Measurements from ENCODE around the gene DONSON. TPM values are rescaled to one million over a fixed set of nuclear protein-coding genes. Genes with fewer than 3 reads are reported as not detected.

DONSON gene
- total RNA-seq, 1 experiment from 2014 or later = 13.8 TPM

DNA sequence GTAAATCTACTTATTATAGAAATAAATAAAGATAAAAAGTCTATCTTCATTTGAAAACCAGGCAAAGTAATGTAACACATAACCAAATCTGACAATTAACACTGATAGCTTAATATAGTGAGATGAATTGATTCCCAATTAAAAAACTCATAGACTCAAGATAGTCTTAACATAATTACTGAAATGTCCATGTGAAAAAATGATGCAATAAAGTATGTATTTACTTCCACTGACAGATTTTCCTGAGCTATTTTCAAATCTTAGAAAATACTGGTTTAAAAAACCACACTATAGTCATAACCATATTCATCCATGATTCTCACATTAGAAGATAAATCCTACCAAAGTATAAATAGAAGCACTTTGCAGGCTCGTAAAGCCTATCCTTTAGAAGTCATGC, 9.6 kb upstream of the DONSON start:
- TF ChIP-seq, protein P1, sequence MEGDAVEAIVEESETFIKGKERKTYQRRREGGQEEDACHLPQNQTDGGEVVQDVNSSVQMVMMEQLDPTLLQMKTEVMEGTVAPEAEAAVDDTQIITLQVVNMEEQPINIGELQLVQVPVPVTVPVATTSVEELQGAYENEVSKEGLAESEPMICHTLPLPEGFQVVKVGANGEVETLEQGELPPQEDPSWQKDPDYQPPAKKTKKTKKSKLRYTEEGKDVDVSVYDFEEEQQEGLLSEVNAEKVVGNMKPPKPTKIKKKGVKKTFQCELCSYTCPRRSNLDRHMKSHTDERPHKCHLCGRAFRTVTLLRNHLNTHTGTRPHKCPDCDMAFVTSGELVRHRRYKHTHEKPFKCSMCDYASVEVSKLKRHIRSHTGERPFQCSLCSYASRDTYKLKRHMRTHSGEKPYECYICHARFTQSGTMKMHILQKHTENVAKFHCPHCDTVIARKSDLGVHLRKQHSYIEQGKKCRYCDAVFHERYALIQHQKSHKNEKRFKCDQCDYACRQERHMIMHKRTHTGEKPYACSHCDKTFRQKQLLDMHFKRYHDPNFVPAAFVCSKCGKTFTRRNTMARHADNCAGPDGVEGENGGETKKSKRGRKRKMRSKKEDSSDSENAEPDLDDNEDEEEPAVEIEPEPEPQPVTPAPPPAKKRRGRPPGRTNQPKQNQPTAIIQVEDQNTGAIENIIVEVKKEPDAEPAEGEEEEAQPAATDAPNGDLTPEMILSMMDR (IDR thresholded peaks at IDR 0.05; ENCODE audit: unreplicated experiment) = no peak
- H3K9me3 Mint-ChIP-seq (ENCODE audit: low read depth, unreplicated experiment) = no peaks in the 10 kb centered on the region
- no TSS peak for BruUV-seq (replicated peaks)
- no peak for DNase-seq
- no peak overlapping the region for H3K4me3 Mint-ChIP-seq (ENCODE audit: low read depth, unreplicated experiment)
- CTCF ChIA-PET = interaction anchor here (0.7 kb wide), 1 partner anchor 137 kb away, joined by 5 read pairs; no protein-coding TSS in a partner anchor
- intact Hi-C loops (cut with micrococcal nuclease; ENCODE audit: unreplicated experiment) = no loop called here
- H3K27ac Mint-ChIP-seq (ENCODE audit: unreplicated experiment) = no peak overlapping the region
- H3K36me3 Mint-ChIP-seq (ENCODE audit: insufficient read depth, unreplicated experiment) = peaks cover 4% of the 10 kb centered on the region
- H3K4me1 Mint-ChIP-seq (ENCODE audit: low read depth, unreplicated experiment) = no peaks in the 10 kb centered on the region
- no peaks in the 10 kb centered on the region for H3K27me3 Mint-ChIP-seq (ENCODE audit: unreplicated experiment)

DNA sequence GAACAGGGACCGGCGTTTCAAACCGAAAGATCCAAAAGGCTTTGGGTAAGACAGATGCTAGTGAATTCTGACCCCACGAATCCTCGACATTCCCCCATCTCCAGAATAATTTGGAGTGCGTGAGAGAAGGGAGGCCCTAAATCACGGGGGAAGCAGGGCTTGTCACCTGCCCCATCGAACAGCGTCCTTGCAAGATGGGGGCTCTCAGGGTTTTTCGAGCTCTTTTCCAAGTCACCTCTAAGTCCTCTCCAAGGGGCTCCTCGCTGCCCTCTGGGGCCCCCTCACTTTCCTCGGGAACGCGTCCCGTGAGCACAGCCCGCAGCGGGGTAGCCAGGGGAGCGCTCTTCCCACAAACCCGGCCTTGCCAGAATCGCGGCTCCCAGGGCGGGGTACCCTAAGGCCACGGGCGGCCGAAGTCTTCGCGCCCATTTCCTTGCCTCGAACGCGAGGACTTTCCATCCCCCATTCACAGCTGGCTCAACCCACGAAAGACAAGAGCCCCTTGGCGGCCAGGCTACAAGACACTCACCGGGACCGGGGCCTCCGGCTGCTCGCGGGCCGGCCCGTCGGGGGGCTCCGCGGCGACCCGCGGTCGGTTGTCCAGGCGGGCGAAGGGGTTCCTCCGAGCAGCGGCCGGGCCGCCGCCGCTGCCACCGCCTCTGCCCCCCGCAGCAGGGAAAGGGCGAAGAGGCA, 546 bp downstream of the DONSON start:
- intact Hi-C loops (cut with micrococcal nuclease; ENCODE audit: unreplicated experiment) = no loop called here
- H3K4me3 Mint-ChIP-seq (ENCODE audit: low read depth, unreplicated experiment) = peak overlapping the region; percentile 85
- no peaks in the 10 kb centered on the region for H3K4me1 Mint-ChIP-seq (ENCODE audit: low read depth, unreplicated experiment)
- no peaks in the 10 kb centered on the region for H3K9me3 Mint-ChIP-seq (ENCODE audit: low read depth, unreplicated experiment)
- BruUV-seq (replicated peaks) = no TSS peak
- TF ChIP-seq, protein P1 (IDR thresholded peaks at IDR 0.05; ENCODE audit: unreplicated experiment) = no peak
- CTCF ChIA-PET = interaction anchor here (1.3 kb wide), 1 partner anchor 18 kb away, joined by 6 read pairs; no protein-coding TSS in a partner anchor
- peak; percentile 26 for DNase-seq
- peaks cover 17% of the 10 kb centered on the region for H3K36me3 Mint-ChIP-seq (ENCODE audit: insufficient read depth, unreplicated experiment)
- no peaks in the 10 kb centered on the region for H3K27me3 Mint-ChIP-seq (ENCODE audit: unreplicated experiment)
- peak overlapping the region; percentile 72 for H3K27ac Mint-ChIP-seq (ENCODE audit: unreplicated experiment)

DNA sequence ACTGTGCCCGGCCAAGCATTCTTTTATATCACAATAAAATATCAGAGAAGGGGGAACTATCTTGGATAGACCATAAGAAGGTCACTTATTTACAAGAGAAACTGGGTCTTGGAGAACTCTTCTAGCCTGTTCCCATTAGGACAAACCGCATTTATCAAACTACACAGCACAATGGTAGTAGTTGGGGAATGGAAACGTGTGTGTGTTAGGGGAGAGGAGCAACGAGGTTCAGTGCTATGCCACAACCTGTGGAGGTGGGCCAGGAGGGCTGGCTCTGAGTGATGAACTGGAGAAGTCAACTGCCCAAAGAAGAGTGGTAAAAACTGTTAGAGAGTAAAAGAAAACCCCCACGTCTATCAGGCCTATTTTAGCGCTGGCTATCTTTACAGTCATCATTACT, 1.6 kb downstream of the DONSON start:
- no TSS peak for BruUV-seq (replicated peaks)
- intact Hi-C loops (cut with micrococcal nuclease; ENCODE audit: unreplicated experiment) = no loop called here
- Mint-ChIP-seq H3K36me3 (ENCODE audit: insufficient read depth, unreplicated experiment) (peaks cover 17% of the 10 kb centered on the region), H3K4me1 (ENCODE audit: low read depth, unreplicated experiment) (no peaks in the 10 kb centered on the region), H3K9me3 (ENCODE audit: low read depth, unreplicated experiment) (no peaks in the 10 kb centered on the region), H3K27me3 (ENCODE audit: unreplicated experiment) (no peaks in the 10 kb centered on the region), H3K4me3 (ENCODE audit: low read depth, unreplicated experiment) (peak overlapping the region; percentile 85), H3K27ac (ENCODE audit: unreplicated experiment) (no peak overlapping the region)
- TF ChIP-seq, protein P1 (IDR thresholded peaks at IDR 0.05; ENCODE audit: unreplicated experiment) = no peak
- DNase-seq = no peak
- CTCF ChIA-PET = no interaction called here

DNA sequence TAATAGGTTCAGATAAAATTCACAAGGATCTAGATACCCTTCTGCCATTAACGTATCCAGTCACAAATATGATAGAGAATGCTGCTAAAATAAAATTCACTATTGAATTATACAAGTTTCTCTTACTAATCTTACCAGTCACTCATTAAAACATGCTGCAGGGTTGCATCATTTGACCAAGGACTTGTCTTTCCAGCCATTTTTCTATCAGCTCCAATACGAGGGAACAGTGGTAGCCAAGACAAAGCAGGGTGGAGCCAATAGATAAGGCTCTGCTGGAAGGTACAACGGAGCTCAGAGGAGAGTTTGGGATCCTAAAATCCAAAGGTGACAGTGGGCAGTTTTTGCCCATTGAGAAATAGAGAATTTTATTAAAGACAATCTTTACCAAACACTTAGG, 4.0 kb downstream of the DONSON start:
- no peaks in the 10 kb centered on the region for H3K9me3 Mint-ChIP-seq (ENCODE audit: low read depth, unreplicated experiment)
- intact Hi-C loops (cut with micrococcal nuclease; ENCODE audit: unreplicated experiment) = no loop called here
- no peaks in the 10 kb centered on the region for H3K27me3 Mint-ChIP-seq (ENCODE audit: unreplicated experiment)
- H3K27ac Mint-ChIP-seq (ENCODE audit: unreplicated experiment) = no peak overlapping the region
- H3K36me3 Mint-ChIP-seq (ENCODE audit: insufficient read depth, unreplicated experiment) = peaks cover 18% of the 10 kb centered on the region
- BruUV-seq (replicated peaks) = no TSS peak
- TF ChIP-seq, protein P1 (IDR thresholded peaks at IDR 0.05; ENCODE audit: unreplicated experiment) = no peak
- CTCF ChIA-PET = interaction anchor here (0.7 kb wide), 1 partner anchor 809 kb away, joined by 3 read pairs; no protein-coding TSS in a partner anchor
- no peaks in the 10 kb centered on the region for H3K4me1 Mint-ChIP-seq (ENCODE audit: low read depth, unreplicated experiment)
- H3K4me3 Mint-ChIP-seq (ENCODE audit: low read depth, unreplicated experiment) = no peak overlapping the region
- no peak for DNase-seq
